GM12875 (cell line): ENCODE results near the gene REPS1.
"Not testable (repeated sequence)": the region's sequence is repeated elsewhere in the genome, so short reads cannot be mapped to it uniquely, and the experiment has no call there.

Experiments
- H3K4me3 ChIP-seq: one replicate; pipeline ENCODE4 v1.5.1; 2011; ENCODE audit warnings: low read depth, low read length, control low read depth
- CTCF ChIP-seq: IDR thresholded peaks from 2 replicates; pipeline ENCODE4 v1.5.1; 2011; ENCODE audit warnings: low read depth, mild to moderate bottlenecking, control low read depth, inconsistent platforms, low read length, moderate library complexity, borderline replicate concordance; ENCODE audit not compliant: insufficient read depth

The REPS1 gene

DNA sequence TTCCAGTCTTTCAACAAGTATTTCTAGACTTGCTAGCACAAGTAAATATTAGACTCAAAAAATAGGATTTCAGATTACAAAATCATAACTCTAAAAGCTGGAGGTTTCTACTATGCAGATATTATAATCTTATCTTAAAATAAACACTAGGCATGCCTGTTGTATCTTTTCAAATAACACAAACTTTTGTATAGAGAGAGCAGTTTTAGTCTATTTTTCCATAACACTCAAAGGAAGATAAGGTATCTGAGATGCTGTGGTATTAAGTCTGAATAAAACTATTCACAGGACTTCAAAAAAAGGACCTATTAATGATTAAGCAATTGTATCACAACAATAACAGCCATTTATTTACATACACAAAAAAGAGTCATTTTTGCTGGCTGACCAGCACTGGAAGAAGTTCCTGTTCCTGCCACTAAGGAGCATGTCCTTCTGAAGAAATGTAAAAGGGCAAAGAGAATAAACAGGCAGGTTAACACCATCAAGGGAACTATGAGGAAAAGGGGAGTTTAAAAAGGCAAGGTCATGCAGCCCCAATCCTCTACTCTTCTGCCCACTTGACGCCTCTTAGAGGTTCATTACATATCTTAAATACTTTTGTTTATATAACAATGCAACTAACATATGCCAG is 39.4 kb downstream of the REPS1 start:
- TF ChIP-seq CTCF = no peak
- H3K4me3 ChIP-seq = no peak overlapping the region

DNA sequence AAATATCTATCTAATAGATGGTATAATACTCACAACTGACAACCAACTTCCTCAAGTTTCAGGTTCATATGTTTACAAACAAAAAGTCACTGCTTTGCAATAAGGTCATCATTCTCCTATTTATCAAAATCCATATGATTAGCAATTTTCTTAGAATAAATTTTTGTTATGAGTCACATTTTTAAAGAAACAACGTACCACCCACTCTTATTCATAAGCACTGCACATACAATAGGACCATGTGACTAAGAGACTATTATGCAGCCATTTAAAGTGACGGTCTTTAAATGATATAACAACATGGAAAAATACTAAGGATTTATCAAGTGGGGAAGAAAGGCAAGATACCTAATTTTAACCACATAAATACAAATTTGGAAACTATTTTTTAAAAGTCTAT is 40.0 kb downstream of the REPS1 start:
- no peak overlapping the region for H3K4me3 ChIP-seq
- no peak for TF ChIP-seq CTCF

GRCh38 chr6:138945354-138945753 is 42.7 kb downstream of the REPS1 start:
- H3K4me3 ChIP-seq = no peak overlapping the region
- TF ChIP-seq CTCF = no peak

DNA sequence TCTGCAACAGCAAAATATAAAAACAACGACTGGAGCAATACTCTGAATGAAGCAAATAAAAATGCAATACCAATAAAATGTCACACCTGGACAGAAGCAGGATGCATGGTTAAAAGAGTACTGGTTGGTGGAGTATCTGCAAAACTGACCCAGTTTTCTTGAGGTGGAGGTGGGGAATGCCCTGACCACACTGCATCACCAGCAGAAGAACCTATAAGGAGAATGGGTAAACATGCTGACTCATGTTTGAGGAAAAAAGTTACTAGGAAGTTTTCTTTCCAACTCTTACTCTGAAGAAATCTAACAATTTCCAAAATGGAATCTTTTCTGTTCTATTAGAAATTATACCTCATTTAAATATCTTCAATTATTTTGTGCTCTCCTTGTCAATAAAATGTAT is 43.6 kb downstream of the REPS1 start:
- no peak for TF ChIP-seq CTCF
- no peak overlapping the region for H3K4me3 ChIP-seq

GRCh38 chr6:138943089-138943625 is 44.9 kb downstream of the REPS1 start:
- H3K4me3 ChIP-seq = no peak overlapping the region
- no peak for TF ChIP-seq CTCF

DNA sequence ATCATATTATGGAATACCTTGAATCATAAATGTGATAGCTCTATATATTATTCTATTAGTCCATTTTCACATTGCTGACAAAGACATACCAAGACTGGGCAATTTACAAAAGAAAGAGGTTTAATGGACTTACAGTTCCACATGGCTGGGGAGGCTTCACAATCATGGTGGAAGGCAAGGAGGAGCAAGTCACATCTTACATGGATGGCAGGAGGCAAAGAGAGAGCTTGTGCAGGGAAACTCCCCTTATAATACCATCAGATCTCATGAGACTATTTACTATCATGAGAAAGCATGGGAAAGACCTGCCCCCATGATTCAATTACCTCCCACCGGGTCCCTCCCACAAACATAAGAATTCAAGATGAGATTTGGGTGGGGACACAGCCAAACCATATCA is 51.2 kb downstream of the REPS1 start:
- not testable (repeated sequence) for H3K4me3 ChIP-seq

GRCh38 chr6:138931660-138932059 is 56.4 kb downstream of the REPS1 start:
- no peak overlapping the region for H3K4me3 ChIP-seq
- TF ChIP-seq CTCF = no peak
